Panc1 (cell line): ENCODE results near the gene PLCB4. TPM values are rescaled to one million over a fixed set of nuclear protein-coding genes. Genes with fewer than 3 reads are reported as not detected.

ENCODE experiments used
- ATAC-seq: fragments of 200-7000 bp; cut with Tn5 transposase; 2 replicates; pipeline ENCODE4 v1.9.1; 2020; ENCODE audit warnings: mild to moderate bottlenecking, moderate library complexity
- BruUV-seq: library from RNA; stranded (reverse); fragments of 400-500 nt; replicated peaks from 2 replicates; lab custom pipeline; 2021; lab: Mats Ljungman, UMichigan
- CTCF ChIA-PET: fragments of 300-600 bp; sonication (Branson Sonifier 250); formaldehyde crosslinking; loops from one replicate; lab custom pipeline; 2022; ENCODE audit warnings: antibody characterized with exemption; lab: Charles Lee
- POLR2A ChIA-PET: fragments of 300-600 bp; sonication (Branson Sonifier 250); formaldehyde crosslinking; loops from one replicate; lab custom pipeline; 2022; ENCODE audit warnings: antibody characterized with exemption; lab: Charles Lee
- DNase-seq: peaks from one replicate; pipeline ENCODE4 v3.0.0-alpha.2; 2010; ENCODE audit warnings: low read depth, low spot score
- H3K27ac ChIP-seq: 2 replicates; pipeline ENCODE4 v1.5.1; 2011; ENCODE audit warnings: mild to moderate bottlenecking, low read length, inconsistent platforms
- H3K27me3 ChIP-seq: fragments of 200-500 bp; sonication (Bioruptor generic); 2 replicates; pipeline ENCODE4 v1.6.0; 2014; ENCODE audit warnings: low read length, inconsistent platforms; ENCODE audit not compliant: control insufficient read depth, insufficient read depth
- H3K36me3 ChIP-seq: fragments of 200-500 bp; sonication (Bioruptor generic); 2 replicates; pipeline ENCODE4 v1.5.1; 2014; ENCODE audit warnings: inconsistent platforms, mild to moderate bottlenecking, low read length, moderate library complexity; ENCODE audit not compliant: control insufficient read depth, insufficient read depth
- H3K4me1 ChIP-seq: 2 replicates; pipeline ENCODE4 v1.5.1; 2011; ENCODE audit warnings: inconsistent platforms, mild to moderate bottlenecking, low read length, moderate library complexity; ENCODE audit not compliant: control insufficient read depth, insufficient read depth
- H3K4me3 ChIP-seq, 2 experiments: 2 replicates each; pipeline ENCODE4 v1.5.1; 2011 to 2012; ENCODE audit warnings: low read depth in 2 of 2, low read length in 2 of 2, mild to moderate bottlenecking in 2 of 2, inconsistent platforms in 1 of 2, moderate library complexity in 1 of 2
- H3K9me3 ChIP-seq: fragments of 200-500 bp; sonication (Bioruptor generic); 2 replicates; pipeline ENCODE4 v1.5.1; 2014; ENCODE audit warnings: low read depth, mild to moderate bottlenecking, inconsistent platforms, low read length, moderate library complexity; ENCODE audit not compliant: control insufficient read depth, insufficient read depth
- POLR2AphosphoS5 ChIP-seq: IDR thresholded peaks from 2 replicates; pipeline ENCODE4 v1.6.1; 2012; ENCODE audit warnings: mild to moderate bottlenecking, low read depth, low read length, moderate library complexity
- SIN3A ChIP-seq: IDR thresholded peaks from 2 replicates; pipeline ENCODE4 v1.6.1; 2012; ENCODE audit warnings: low read depth, mild to moderate bottlenecking, low read length, moderate library complexity, borderline replicate concordance; ENCODE audit not compliant: insufficient read depth
- TCF7L2 ChIP-seq: IDR thresholded peaks from 2 replicates; pipeline ENCODE4 v1.6.1; 2011; ENCODE audit warnings: mild to moderate bottlenecking, low read depth, low read length, inconsistent platforms
- in situ Hi-C: cut with HindIII; loops from 2 replicates; pipeline ENCODE4 v1.10.0; 2016; ENCODE audit warnings: low sequenced_read_pairs, low pct_unique_long_range_greater_than_20kb
- intact Hi-C: fragments of 100-400 bp; cut with micrococcal nuclease; formaldehyde crosslinking; loops from one replicate; pipeline ENCODE4 v1.10.0; 2022; ENCODE audit not compliant: unreplicated experiment
- total RNA-seq: library from RNA; stranded (reverse); gene quantifications from one replicate; pipeline ENCODE4 v1.2.1, GENCODE V29; 2021; ENCODE audit not compliant: unreplicated experiment
- TF ChIP-seq, protein P1 (sequence below): fragments of 450-650 bp; IDR thresholded peaks from 2 replicates; pipeline ENCODE4 v1.5.1; 2017; ENCODE audit warnings: mild to moderate bottlenecking
- TF ChIP-seq, protein P2 (sequence below), 2 experiments: IDR thresholded peaks; 2 replicates each; pipeline ENCODE4 v1.6.1; 2011 to 2012; ENCODE audit warnings: low read depth in 2 of 2, control low read depth in 1 of 2, low read length in 1 of 2, mild to moderate bottlenecking in 1 of 2, moderate library complexity in 1 of 2; ENCODE audit not compliant: insufficient read depth in 1 of 2

The PLCB4 gene
- total RNA-seq, 1 experiment from 2014 or later, result 1.5 TPM

DNA sequence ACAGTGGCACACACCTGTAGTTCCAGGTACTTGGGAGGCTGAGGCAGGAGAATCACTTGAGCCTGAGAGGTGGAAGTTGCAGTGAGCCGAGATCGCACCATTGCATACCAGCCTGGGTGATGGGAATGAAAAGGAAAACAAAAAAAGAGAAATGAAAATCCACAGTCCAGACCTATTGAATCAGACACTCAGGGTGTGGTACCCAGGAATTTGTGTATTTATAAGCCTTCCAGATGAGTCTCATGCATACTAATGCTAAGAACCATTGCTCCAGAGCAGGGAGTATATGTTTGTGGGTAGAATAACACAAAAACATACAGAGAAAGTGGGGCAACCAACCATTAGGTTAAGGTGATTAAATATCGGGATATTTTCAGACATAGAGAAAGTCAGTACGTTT lies 36.1 kb upstream of the PLCB4 start:
- DNase-seq, result no peak
- in situ Hi-C loops (no loop called here), intact Hi-C loops (no loop called here)
- Histone ChIP-seq H3K4me3 (no peak overlapping the region), H3K9me3 (no peaks in the 10 kb centered on the region), H3K27me3 (no peaks in the 10 kb centered on the region), H3K27ac (no peak overlapping the region), H3K36me3 (no peaks in the 10 kb centered on the region), H3K4me1 (no peaks in the 10 kb centered on the region)
- no peak for ATAC-seq
- ChIA-PET POLR2A (no interaction called here), CTCF (no interaction called here)
- TF ChIP-seq, protein P1, sequence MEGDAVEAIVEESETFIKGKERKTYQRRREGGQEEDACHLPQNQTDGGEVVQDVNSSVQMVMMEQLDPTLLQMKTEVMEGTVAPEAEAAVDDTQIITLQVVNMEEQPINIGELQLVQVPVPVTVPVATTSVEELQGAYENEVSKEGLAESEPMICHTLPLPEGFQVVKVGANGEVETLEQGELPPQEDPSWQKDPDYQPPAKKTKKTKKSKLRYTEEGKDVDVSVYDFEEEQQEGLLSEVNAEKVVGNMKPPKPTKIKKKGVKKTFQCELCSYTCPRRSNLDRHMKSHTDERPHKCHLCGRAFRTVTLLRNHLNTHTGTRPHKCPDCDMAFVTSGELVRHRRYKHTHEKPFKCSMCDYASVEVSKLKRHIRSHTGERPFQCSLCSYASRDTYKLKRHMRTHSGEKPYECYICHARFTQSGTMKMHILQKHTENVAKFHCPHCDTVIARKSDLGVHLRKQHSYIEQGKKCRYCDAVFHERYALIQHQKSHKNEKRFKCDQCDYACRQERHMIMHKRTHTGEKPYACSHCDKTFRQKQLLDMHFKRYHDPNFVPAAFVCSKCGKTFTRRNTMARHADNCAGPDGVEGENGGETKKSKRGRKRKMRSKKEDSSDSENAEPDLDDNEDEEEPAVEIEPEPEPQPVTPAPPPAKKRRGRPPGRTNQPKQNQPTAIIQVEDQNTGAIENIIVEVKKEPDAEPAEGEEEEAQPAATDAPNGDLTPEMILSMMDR, result no peak
- no peak for TF ChIP-seq POLR2AphosphoS5
- no peak for TF ChIP-seq SIN3A
- no TSS peak for BruUV-seq

DNA sequence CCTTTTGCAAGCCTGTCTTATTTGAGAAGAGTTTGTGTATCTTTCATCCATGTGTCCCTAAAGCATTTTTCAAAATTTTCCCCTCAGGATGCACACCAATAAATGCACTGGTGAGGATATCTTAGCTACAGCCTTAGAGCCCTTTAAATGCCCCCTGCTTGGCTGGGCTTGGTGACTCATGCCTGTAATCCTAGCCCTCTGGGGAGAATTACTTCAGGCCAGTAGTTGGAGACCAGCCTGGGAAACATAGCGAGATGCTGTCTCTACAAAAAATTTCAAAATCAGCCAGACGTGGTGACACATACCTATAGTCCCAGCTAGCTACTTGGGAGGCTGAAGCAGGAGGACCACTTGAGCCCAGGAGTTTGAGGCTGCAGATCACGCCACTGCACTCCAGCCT lies 33.8 kb upstream of the PLCB4 start:
- H3K27me3 ChIP-seq, result no peaks in the 10 kb centered on the region
- H3K9me3 ChIP-seq, result no peaks in the 10 kb centered on the region
- H3K4me3 ChIP-seq, result no peak overlapping the region
- BruUV-seq, result no TSS peak
- no peaks in the 10 kb centered on the region for H3K4me1 ChIP-seq
- intact Hi-C loops (no loop called here), in situ Hi-C loops (no loop called here)
- H3K36me3 ChIP-seq, result no peaks in the 10 kb centered on the region
- no peak for DNase-seq
- no peak overlapping the region for H3K27ac ChIP-seq
- TF ChIP-seq POLR2AphosphoS5 (no peak), TCF7L2 (no peak), SIN3A (no peak)
- TF ChIP-seq, protein P2, sequence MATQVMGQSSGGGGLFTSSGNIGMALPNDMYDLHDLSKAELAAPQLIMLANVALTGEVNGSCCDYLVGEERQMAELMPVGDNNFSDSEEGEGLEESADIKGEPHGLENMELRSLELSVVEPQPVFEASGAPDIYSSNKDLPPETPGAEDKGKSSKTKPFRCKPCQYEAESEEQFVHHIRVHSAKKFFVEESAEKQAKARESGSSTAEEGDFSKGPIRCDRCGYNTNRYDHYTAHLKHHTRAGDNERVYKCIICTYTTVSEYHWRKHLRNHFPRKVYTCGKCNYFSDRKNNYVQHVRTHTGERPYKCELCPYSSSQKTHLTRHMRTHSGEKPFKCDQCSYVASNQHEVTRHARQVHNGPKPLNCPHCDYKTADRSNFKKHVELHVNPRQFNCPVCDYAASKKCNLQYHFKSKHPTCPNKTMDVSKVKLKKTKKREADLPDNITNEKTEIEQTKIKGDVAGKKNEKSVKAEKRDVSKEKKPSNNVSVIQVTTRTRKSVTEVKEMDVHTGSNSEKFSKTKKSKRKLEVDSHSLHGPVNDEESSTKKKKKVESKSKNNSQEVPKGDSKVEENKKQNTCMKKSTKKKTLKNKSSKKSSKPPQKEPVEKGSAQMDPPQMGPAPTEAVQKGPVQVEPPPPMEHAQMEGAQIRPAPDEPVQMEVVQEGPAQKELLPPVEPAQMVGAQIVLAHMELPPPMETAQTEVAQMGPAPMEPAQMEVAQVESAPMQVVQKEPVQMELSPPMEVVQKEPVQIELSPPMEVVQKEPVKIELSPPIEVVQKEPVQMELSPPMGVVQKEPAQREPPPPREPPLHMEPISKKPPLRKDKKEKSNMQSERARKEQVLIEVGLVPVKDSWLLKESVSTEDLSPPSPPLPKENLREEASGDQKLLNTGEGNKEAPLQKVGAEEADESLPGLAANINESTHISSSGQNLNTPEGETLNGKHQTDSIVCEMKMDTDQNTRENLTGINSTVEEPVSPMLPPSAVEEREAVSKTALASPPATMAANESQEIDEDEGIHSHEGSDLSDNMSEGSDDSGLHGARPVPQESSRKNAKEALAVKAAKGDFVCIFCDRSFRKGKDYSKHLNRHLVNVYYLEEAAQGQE (IDR thresholded peaks at IDR 0.05; ENCODE audit: insufficient read depth in 1 of 2, low read depth in 2 of 2, low read length in 1 of 2), result no peak
- TF ChIP-seq, protein P1, result no peak
- no peak for ATAC-seq
- CTCF ChIA-PET, result no interaction called here
- POLR2A ChIA-PET, result no interaction called here

DNA sequence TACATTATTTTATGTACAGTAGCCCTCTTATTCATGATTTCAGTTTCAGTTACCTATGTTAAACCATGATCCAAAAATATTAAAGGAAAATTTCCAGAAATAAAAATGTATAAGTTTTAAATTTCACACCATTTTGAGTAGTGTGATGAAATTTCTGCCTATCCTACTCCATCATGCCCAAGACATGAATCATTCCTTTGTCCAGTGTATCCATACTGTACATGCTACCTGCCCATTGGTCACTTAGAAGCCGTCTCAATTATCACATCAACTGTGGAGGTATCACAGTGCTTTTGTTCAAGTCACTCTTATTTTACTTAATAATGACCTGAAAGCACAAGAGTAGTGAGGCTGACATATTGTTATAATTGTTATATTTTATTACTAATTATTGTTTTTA lies 32.3 kb upstream of the PLCB4 start:
- ChIA-PET POLR2A (no interaction called here), CTCF (no interaction called here)
- DNase-seq, result no peak
- TF ChIP-seq SIN3A (no peak), POLR2AphosphoS5 (no peak), TCF7L2 (no peak)
- TF ChIP-seq, protein P2 (IDR thresholded peaks at IDR 0.05; ENCODE audit: insufficient read depth in 1 of 2, low read depth in 2 of 2, low read length in 1 of 2), result no peak
- TF ChIP-seq, protein P1, result no peak
- BruUV-seq, result no TSS peak
- Histone ChIP-seq H3K27me3 (no peaks in the 10 kb centered on the region), H3K9me3 (no peaks in the 10 kb centered on the region), H3K4me1 (no peaks in the 10 kb centered on the region), H3K27ac (no peak overlapping the region), H3K36me3 (no peaks in the 10 kb centered on the region), H3K4me3 (no peak overlapping the region)
- intact Hi-C loops, result no loop called here
- no peak for ATAC-seq
- in situ Hi-C loops, result no loop called here
